AG09319 (cell line): ENCODE measurements around the gene E4F1.

Experiments used
- DNase-seq: peaks from one replicate; pipeline ENCODE4 v3.0.0-alpha.2; 2010; ENCODE audit warnings: low read depth; ENCODE audit errors: extremely low read depth
- TF ChIP-seq, protein P1 (sequence below): IDR thresholded peaks from 2 replicates; pipeline ENCODE4 v1.5.1; 2011; ENCODE audit warnings: low read depth, mild to moderate bottlenecking, inconsistent platforms, low read length, moderate library complexity

Gene E4F1

DNA sequence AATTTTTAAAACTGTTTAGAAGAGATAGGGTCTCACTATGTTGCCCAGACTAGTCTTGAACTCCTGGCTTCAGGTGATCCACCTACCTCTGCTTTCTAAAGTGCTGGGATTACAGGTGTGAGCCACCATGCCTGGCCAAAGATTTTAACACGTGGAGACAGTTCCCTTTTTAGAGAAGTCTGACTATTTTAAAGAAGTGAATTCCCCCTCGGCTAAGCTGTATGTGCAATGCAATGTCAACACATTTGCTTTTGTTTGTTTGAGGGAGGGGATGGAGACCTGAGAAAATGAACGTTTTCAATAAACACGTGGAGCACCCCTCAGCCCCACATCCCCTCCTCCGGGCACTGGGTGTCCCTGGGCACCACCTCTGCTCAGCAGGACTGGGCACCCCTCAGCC lies 58.9 kb downstream of the E4F1 start:
- DNase-seq = no peak
- TF ChIP-seq, protein P1, sequence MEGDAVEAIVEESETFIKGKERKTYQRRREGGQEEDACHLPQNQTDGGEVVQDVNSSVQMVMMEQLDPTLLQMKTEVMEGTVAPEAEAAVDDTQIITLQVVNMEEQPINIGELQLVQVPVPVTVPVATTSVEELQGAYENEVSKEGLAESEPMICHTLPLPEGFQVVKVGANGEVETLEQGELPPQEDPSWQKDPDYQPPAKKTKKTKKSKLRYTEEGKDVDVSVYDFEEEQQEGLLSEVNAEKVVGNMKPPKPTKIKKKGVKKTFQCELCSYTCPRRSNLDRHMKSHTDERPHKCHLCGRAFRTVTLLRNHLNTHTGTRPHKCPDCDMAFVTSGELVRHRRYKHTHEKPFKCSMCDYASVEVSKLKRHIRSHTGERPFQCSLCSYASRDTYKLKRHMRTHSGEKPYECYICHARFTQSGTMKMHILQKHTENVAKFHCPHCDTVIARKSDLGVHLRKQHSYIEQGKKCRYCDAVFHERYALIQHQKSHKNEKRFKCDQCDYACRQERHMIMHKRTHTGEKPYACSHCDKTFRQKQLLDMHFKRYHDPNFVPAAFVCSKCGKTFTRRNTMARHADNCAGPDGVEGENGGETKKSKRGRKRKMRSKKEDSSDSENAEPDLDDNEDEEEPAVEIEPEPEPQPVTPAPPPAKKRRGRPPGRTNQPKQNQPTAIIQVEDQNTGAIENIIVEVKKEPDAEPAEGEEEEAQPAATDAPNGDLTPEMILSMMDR = no peak

DNA sequence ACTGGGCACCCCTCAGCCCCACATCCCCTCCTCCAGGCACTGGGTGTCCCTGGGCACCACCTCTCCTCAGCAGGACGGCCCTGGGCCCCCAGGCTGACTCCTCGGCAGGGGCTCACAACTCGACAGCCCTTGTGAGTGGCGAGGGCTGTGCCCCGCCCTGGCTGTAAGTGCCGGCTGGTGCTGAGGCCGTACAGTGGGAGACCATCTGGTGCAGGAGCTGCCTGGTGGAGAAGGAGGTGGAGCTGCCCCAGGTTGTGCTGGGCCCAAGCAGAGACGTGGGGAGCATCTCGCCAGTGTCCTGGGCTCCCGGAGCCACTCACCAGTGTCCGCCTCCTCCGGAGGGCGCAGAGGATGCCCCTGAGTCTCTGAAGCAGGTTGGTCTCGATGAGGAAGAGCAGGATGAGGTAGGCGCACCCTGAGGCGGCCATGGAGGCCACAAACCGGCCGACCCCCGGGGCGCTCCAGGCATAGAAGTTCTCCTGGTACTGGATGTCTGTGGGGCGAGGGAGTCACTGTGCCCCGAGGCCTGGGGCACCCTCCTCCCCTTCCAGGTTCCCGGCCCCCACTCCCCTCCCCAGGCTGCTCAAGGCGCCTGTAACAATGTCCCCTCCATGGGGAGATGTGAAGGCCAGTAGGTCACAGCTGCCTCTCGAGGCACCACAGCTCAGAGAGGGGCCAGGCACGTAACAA lies 59.6 kb downstream of the E4F1 start:
- DNase-seq = no peak

DNA sequence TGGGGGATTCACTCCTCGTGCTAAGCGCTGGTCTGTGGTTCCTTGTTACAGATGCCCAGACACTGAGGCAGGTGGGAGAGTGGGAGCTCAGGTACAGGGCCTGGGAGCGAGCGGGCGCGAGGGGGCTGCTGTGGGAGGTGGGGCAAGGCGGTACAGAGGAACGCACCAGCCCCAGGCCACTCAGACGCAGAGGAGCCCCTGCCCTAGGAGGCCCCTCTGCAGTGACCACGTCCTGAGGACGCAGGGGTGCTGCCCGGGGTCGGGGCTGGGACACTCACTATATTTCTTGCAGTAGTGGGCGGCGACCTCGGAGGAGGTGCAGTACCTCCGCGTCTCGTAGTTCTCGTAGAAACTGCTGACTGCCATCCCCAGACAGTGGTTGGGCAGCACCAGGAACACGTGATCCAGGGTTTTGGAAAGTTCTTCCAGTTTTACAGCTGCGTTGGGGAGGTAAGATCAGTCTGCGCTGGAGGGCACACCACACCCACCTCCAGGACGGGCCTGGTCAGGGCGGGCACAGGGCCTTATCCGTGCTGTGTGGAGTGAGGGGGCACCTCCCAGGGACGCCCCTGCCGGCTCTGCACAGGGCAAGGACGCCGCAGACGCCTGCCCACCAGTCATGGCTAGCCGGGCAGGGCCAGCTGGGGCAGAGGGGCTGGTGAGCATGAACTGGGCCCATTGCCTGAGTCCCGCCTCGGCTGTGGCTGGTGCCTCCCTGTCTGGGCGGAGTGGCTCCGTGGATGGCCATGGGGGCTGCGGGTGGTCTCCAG lies 60.8 kb downstream of the E4F1 start:
- DNase-seq = no peak
- TF ChIP-seq, protein P1 = no peak

More for the DNA sequence above, 59.6 kb downstream of the E4F1 start:
- TF ChIP-seq, protein P1 = no peak

DNA sequence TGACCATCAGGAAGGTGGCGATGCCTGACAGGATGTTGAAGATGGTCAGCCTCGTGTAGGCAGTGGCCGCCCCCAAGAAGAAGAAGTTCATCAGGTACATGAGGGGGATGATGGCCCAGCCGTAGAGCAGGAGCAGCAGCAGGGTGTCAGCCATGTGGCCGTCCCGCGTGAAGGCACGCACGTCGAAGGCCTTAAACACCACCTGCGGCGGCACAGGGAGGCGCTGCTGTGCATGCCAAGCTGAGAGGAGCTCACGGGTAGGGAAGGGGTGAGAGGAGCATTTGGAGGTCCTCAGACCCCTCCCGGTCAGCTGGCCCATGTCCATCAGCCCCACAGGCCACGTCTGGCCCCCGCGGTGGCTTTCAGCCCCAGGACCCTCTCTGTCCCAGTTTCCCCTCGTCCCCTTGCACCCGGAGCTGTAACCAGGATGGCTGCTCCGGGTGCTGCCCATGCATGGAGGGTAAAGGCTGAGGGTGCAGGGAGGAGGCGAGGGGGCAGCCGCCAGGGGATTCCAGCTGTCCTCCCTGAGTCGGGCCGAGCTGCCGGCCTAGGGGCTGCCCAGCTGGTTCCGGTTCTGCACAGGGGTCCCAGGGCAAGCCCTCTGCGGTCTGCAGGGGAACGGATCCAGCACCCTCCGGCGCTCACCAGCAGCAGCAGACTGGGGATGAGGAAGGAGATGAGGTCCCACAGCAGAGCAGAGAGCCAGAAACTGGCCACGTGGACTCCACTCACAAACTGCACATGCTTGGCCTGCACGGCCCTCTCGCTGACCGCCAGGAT lies 61.6 kb downstream of the E4F1 start:
- DNase-seq = no peak
- TF ChIP-seq, protein P1 = no peak
